Measurements from ENCODE around the gene NPB.

The NPB gene

GRCh38 chr17:81927152-81927652 is 25.2 kb downstream of the NPB start:
- DNase-seq: peak; percentile 64

- DNase-seq: peak; percentile 97
Measured at GRCh38 chr17:81927653-81928543, 25.9 kb downstream of the NPB start, which contains the start of gene MAFG. MAFG (minus strand) TSS chr17:81927735; CDS start chr17:81923185, 4,550 bp downstream.

- peak; percentile 70 for DNase-seq
Measured at GRCh38 chr17:81928544-81929252, 26.7 kb downstream of the NPB start.

- no peak for DNase-seq
Measured at GRCh38 chr17:81929253-81930141, 27.5 kb downstream of the NPB start.

- no peak for DNase-seq
Measured at GRCh38 chr17:81930142-81931125, 28.4 kb downstream of the NPB start.

GRCh38 chr17:81931189-81931556 is 29.1 kb downstream of the NPB start:
- DNase-seq: no peak

- DNase-seq: no peak
Measured at GRCh38 chr17:81931557-81932332, 29.7 kb downstream of the NPB start.

GRCh38 chr17:81932333-81932983 is 30.4 kb downstream of the NPB start:
- DNase-seq: peak; percentile 49

- DNase-seq: no peak
Measured at GRCh38 chr17:81933178-81933699, 31.2 kb downstream of the NPB start.

GRCh38 chr17:81934098-81934757 is 32.2 kb downstream of the NPB start:
- DNase-seq: no peak

GRCh38 chr17:81934850-81935708 is 33.0 kb downstream of the NPB start:
- DNase-seq: no peak

- DNase-seq: no peak
Measured at GRCh38 chr17:81935709-81936084, 33.7 kb downstream of the NPB start.

- DNase-seq: no peak
Measured at GRCh38 chr17:81939218-81939617, 37.2 kb downstream of the NPB start.

- no peak for DNase-seq
Measured at GRCh38 chr17:81939881-81940385, 37.9 kb downstream of the NPB start.

GRCh38 chr17:81940538-81941483 is 38.8 kb downstream of the NPB start:
- DNase-seq: no peak

GRCh38 chr17:81941484-81942166 is 39.6 kb downstream of the NPB start:
- DNase-seq: peak; percentile 49
